Keratinocyte (primary cell): ENCODE results near the gene ANKRD33. TPM values are rescaled to one million over a fixed set of nuclear protein-coding genes. Genes with fewer than 3 reads are reported as not detected.

Experiments
- DNase-seq: peaks from one replicate; pipeline ENCODE4 v3.0.0-alpha.2; 2011; ENCODE audit warnings: low read depth, missing footprints, low spot score
- FAIRE-seq: peaks from 2 replicates; lab custom pipeline; 2011; peaks lifted over from hg19 to GRCh38; lab: Jason Lieb, UNC
- H2AFZ ChIP-seq: 2 replicates; pipeline ENCODE4 v1.6.0; 2012; ENCODE audit warnings: low read length, control low read depth, inconsistent platforms; ENCODE audit not compliant: control insufficient read depth
- H3K27ac ChIP-seq: 2 replicates; pipeline ENCODE4 v1.5.1; 2011; ENCODE audit warnings: low read length; ENCODE audit not compliant: control insufficient read depth, insufficient read depth
- H3K27me3 ChIP-seq: 3 replicates; pipeline ENCODE4 v1.6.0; 2011; ENCODE audit warnings: low read length; ENCODE audit not compliant: control insufficient read depth, insufficient read depth; ENCODE audit errors: extremely low read depth
- H3K36me3 ChIP-seq, 2 experiments: 2 replicates in 1 of 2; 3 replicates in 1 of 2; pipeline ENCODE4 v1.5.1; 2011; ENCODE audit warnings: low read length in 2 of 2, mild to moderate bottlenecking in 1 of 2; ENCODE audit not compliant: control insufficient read depth in 2 of 2, insufficient read depth in 2 of 2; ENCODE audit errors: extremely low read depth in 1 of 2
- H3K4me1 ChIP-seq: 3 replicates; pipeline ENCODE4 v1.5.1; 2011; ENCODE audit warnings: low read length; ENCODE audit not compliant: control insufficient read depth, insufficient read depth; ENCODE audit errors: extremely low read depth
- H3K4me2 ChIP-seq: 3 replicates; pipeline ENCODE4 v1.6.0; 2011; ENCODE audit warnings: low read depth, low read length; ENCODE audit not compliant: control insufficient read depth, insufficient read depth; ENCODE audit errors: extremely low read depth
- H3K4me3 ChIP-seq, 3 experiments: fragments of 200-600 bp in 1 of 3; sonication (generic) in 1 of 3; 2 replicates in 2 of 3; 3 replicates in 1 of 3; pipeline ENCODE4 v1.5.1; 2011 to 2016; ENCODE audit warnings: low read length in 3 of 3, mild to moderate bottlenecking in 3 of 3, control low read depth in 2 of 3, inconsistent platforms in 1 of 3, low read depth in 1 of 3, mixed read lengths in 1 of 3, mixed run types in 1 of 3, moderate library complexity in 1 of 3; ENCODE audit not compliant: control insufficient read depth in 2 of 3, insufficient read depth in 2 of 3; ENCODE audit errors: extremely low read depth in 1 of 3
- H3K79me2 ChIP-seq: 2 replicates; pipeline ENCODE4 v1.6.0; 2012; ENCODE audit warnings: low read length; ENCODE audit not compliant: control insufficient read depth, insufficient read depth
- H3K9ac ChIP-seq: 3 replicates; pipeline ENCODE4 v1.6.0; 2011; ENCODE audit warnings: low read length; ENCODE audit not compliant: control insufficient read depth, insufficient read depth; ENCODE audit errors: extremely low read depth
- H3K9me1 ChIP-seq: 3 replicates; pipeline ENCODE4 v1.6.0; 2011; ENCODE audit warnings: low read length; ENCODE audit not compliant: control insufficient read depth, insufficient read depth; ENCODE audit errors: extremely low read depth
- H3K9me3 ChIP-seq: 2 replicates; pipeline ENCODE4 v1.5.1; 2012; ENCODE audit warnings: low read depth, low read length; ENCODE audit not compliant: control insufficient read depth
- H4K20me1 ChIP-seq: 3 replicates; pipeline ENCODE4 v1.6.0; 2011; ENCODE audit warnings: low read length; ENCODE audit not compliant: control insufficient read depth, insufficient read depth; ENCODE audit errors: extremely low read depth
- CTCF ChIP-seq, 3 experiments: IDR thresholded peaks in 1 of 3; conservative IDR thresholded peaks in 1 of 3; optimal IDR thresholded peaks in 1 of 3; 2 replicates in 2 of 3; 3 replicates in 1 of 3; pipeline versions ENCODE3 to v1.5.1; 2011; ENCODE audit warnings: low read length in 3 of 3, mild to moderate bottlenecking in 3 of 3, moderate library complexity in 2 of 3, control low read depth in 1 of 3, inconsistent platforms in 1 of 3; ENCODE audit not compliant: insufficient read depth in 2 of 3; ENCODE audit errors: extremely low read depth in 1 of 3
- EZH2 ChIP-seq: IDR thresholded peaks from one replicate; pipeline ENCODE4 v1.6.1; 2012; ENCODE audit warnings: inconsistent platforms, mild to moderate bottlenecking, low read length, moderate library complexity
- dilution Hi-C: fragments of 300-500 bp; cut with MboI; formaldehyde crosslinking; loops from one replicate; pipeline ENCODE4 v1.7.0; 2020; ENCODE audit warnings: low sequenced_read_pairs; ENCODE audit not compliant: extremely low pct_ligation_motif_present
- polyA plus RNA-seq, 5 experiments: library from polyadenylated mRNA; depleted of rRNA in 3 of 5; stranded (reverse) in 3 of 5; stranded (forward) in 1 of 5; unstranded in 1 of 5; fragments of >200 nt; gene quantifications; 1 replicate in 1 of 5; 2 replicates in 3 of 5; 3 replicates in 1 of 5; pipeline versions ENCODE4 v1.2.1 to v1.2.3, GENCODE V29; 2011 to 2012; ENCODE audit warnings: missing spikeins in 2 of 5, low read depth in 1 of 5, low replicate concordance in 1 of 5

The ANKRD33 gene
- polyA plus RNA-seq, 1 donor (not counting 4 experiments of a cell fraction or from before 2014, with no cell fraction given), result not detected

DNA sequence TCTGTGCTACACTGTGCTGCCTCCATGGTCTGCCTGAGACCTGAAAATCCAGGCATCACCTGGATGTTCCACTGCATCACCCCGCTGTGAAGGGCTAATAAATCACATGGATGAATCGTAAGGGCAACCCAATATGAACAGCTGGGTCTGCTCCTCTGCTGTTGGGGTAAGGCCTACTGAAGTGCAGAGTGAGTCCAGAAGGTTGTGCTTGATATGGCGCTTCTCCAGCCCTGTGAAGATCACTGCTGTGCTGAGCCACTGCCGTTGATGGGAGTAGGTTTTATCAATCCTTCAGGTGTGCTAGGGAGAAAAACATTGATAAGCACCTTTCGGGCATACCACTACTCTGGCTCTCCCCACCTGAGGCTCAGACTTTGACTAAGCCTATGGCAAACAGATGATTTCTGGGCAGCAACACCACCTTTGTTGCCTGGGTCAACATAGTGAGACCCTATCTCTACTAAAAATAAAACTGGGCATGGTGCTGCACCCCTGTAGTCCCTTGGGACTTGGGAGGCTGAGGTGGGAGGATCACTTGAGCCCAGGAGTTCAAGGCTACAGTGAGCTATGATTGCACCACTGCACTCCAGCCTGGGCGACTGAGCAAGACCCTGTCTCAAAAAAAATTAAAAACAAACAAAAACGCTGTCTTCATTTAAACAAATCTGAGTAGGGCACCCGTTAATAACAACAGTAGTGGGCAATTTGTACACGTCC, 21.1 kb downstream of the ANKRD33 start:
- Histone ChIP-seq H3K4me3 (no peak overlapping the region), H3K27ac (no peak overlapping the region), H2AFZ (no peak overlapping the region), H3K9me1 (no peaks in the 10 kb centered on the region), H4K20me1 (no peaks in the 10 kb centered on the region), H3K4me1 (peaks cover 8% of the 10 kb centered on the region), H3K36me3 (no peaks in the 10 kb centered on the region), H3K9ac (no peak overlapping the region), H3K4me2 (no peak overlapping the region), H3K79me2 (no peaks in the 10 kb centered on the region), H3K27me3 (peaks cover 31% of the 10 kb centered on the region), H3K9me3 (no peaks in the 10 kb centered on the region)
- dilution Hi-C loops, result no loop called here
- TF ChIP-seq EZH2 (no peak), CTCF (optimal IDR thresholded peaks at IDR 0.05 in 1 of 3, IDR thresholded peaks at IDR 0.05 in 1 of 3, conservative IDR thresholded peaks at IDR 0.05 in 1 of 3; ENCODE audit: extremely low read depth in 1 of 3, insufficient read depth in 2 of 3, low read length in 3 of 3) (no peak)
- DNase-seq (no peak), FAIRE-seq (no peak)

- Histone ChIP-seq H3K27ac (no peak overlapping the region), H3K9me3 (no peaks in the 10 kb centered on the region), H3K27me3 (peaks cover 31% of the 10 kb centered on the region), H3K9me1 (no peaks in the 10 kb centered on the region), H4K20me1 (no peaks in the 10 kb centered on the region), H3K9ac (no peak overlapping the region), H3K4me1 (peaks cover 8% of the 10 kb centered on the region), H3K36me3 (no peaks in the 10 kb centered on the region), H3K79me2 (no peaks in the 10 kb centered on the region), H3K4me2 (no peak overlapping the region), H3K4me3 (no peak overlapping the region), H2AFZ (no peak overlapping the region)
- no peak for TF ChIP-seq CTCF (optimal IDR thresholded peaks at IDR 0.05 in 1 of 3, IDR thresholded peaks at IDR 0.05 in 1 of 3, conservative IDR thresholded peaks at IDR 0.05 in 1 of 3; ENCODE audit: extremely low read depth in 1 of 3, insufficient read depth in 2 of 3, low read length in 3 of 3)
- TF ChIP-seq EZH2, result no peak
- FAIRE-seq, result no peak
- dilution Hi-C loops, result no loop called here
- DNase-seq, result no peak
These were observed 22.3 kb downstream of the ANKRD33 start for GRCh38 chr12:51910168-51910567.
